Mesothelial cell of epicardium (in vitro differentiated cells): ENCODE results near the gene CXXC4. TPM values are rescaled to one million over a fixed set of nuclear protein-coding genes. Genes with fewer than 3 reads are reported as not detected.

Source experiments
- DNase-seq, 2 experiments: peaks; one replicate each; pipeline ENCODE4 v3.0.0; 2021; ENCODE audit warnings: low spot score in 2 of 2; ENCODE audit not compliant: unreplicated experiment in 2 of 2
- H3K27ac Mint-ChIP-seq: 2 replicates; pipeline ENCODE4 v1.8.0; 2021; ENCODE audit warnings: mixed read lengths
- H3K27me3 Mint-ChIP-seq: 2 replicates; pipeline ENCODE4 v1.8.0; 2021; ENCODE audit warnings: low read depth, mixed read lengths
- H3K36me3 Mint-ChIP-seq: 2 replicates; pipeline ENCODE4 v1.8.0; 2021; ENCODE audit warnings: mixed read lengths
- H3K4me1 Mint-ChIP-seq: 2 replicates; pipeline ENCODE4 v1.8.0; 2021; ENCODE audit warnings: mixed read lengths
- H3K4me3 Mint-ChIP-seq: 2 replicates; pipeline ENCODE4 v1.8.0; 2021; ENCODE audit warnings: mild to moderate bottlenecking, moderate library complexity, mixed read lengths
- H3K9me3 Mint-ChIP-seq: 2 replicates; pipeline ENCODE4 v1.8.0; 2021; ENCODE audit warnings: mixed read lengths
- CTCF ChIP-seq: fragments of 200-600 bp; sonication (generic); IDR thresholded peaks from one replicate; pipeline ENCODE4 v1.5.0; 2021; ENCODE audit warnings: antibody characterized with exemption; ENCODE audit not compliant: unreplicated experiment
- total RNA-seq: library from RNA; stranded (reverse); gene quantifications from 3 replicates; pipeline ENCODE4 v1.2.1, GENCODE V29; 2021

The CXXC4 gene
- total RNA-seq, 1 donor from 2014 or later = 5.0 TPM

GRCh38 chr4:104507112-104507511 is 12.4 kb upstream of the CXXC4 start:
- H3K9me3 Mint-ChIP-seq = no peaks in the 10 kb centered on the region
- DNase-seq = no peak
- no peaks in the 10 kb centered on the region for H3K4me1 Mint-ChIP-seq
- TF ChIP-seq CTCF = no peak
- no peak overlapping the region for H3K4me3 Mint-ChIP-seq
- H3K36me3 Mint-ChIP-seq = no peaks in the 10 kb centered on the region
- H3K27me3 Mint-ChIP-seq = peaks cover 11% of the 10 kb centered on the region
- H3K27ac Mint-ChIP-seq = no peak overlapping the region

- Mint-ChIP-seq H3K27ac (no peak overlapping the region), H3K36me3 (no peaks in the 10 kb centered on the region), H3K27me3 (peaks cover 6% of the 10 kb centered on the region), H3K4me3 (no peak overlapping the region), H3K4me1 (peaks cover 9% of the 10 kb centered on the region), H3K9me3 (no peaks in the 10 kb centered on the region)
- DNase-seq = no peak
- TF ChIP-seq CTCF = no peak
Measured at GRCh38 chr4:104504536-104504935, 9.8 kb upstream of the CXXC4 start.

- no peak for TF ChIP-seq CTCF
- H3K27me3 Mint-ChIP-seq = peaks cover 9% of the 10 kb centered on the region
- H3K4me3 Mint-ChIP-seq = no peak overlapping the region
- H3K4me1 Mint-ChIP-seq = peaks cover 9% of the 10 kb centered on the region
- DNase-seq = no peak
- no peaks in the 10 kb centered on the region for H3K36me3 Mint-ChIP-seq
- H3K9me3 Mint-ChIP-seq = no peaks in the 10 kb centered on the region
- H3K27ac Mint-ChIP-seq = no peak overlapping the region
Measured at GRCh38 chr4:104502471-104502870, 7.8 kb upstream of the CXXC4 start.

GRCh38 chr4:104501290-104501689 is 6.6 kb upstream of the CXXC4 start:
- H3K4me1 Mint-ChIP-seq = peaks cover 9% of the 10 kb centered on the region
- H3K36me3 Mint-ChIP-seq = no peaks in the 10 kb centered on the region
- H3K4me3 Mint-ChIP-seq = no peak overlapping the region
- no peak for TF ChIP-seq CTCF
- H3K27me3 Mint-ChIP-seq = peaks cover 9% of the 10 kb centered on the region
- DNase-seq = no peak
- H3K27ac Mint-ChIP-seq = no peak overlapping the region
- H3K9me3 Mint-ChIP-seq = no peaks in the 10 kb centered on the region

GRCh38 chr4:104500442-104500841 is 5.7 kb upstream of the CXXC4 start:
- Mint-ChIP-seq H3K27me3 (peaks cover 4% of the 10 kb centered on the region), H3K36me3 (no peaks in the 10 kb centered on the region), H3K4me3 (no peak overlapping the region), H3K27ac (peak overlapping the region; percentile 13), H3K9me3 (no peaks in the 10 kb centered on the region), H3K4me1 (peaks cover 13% of the 10 kb centered on the region)
- no peak for TF ChIP-seq CTCF
- DNase-seq = no peak

- Mint-ChIP-seq H3K27me3 (peaks cover 5% of the 10 kb centered on the region), H3K4me3 (peak overlapping the region; percentile 94), H3K27ac (peak overlapping the region; percentile 82), H3K4me1 (peaks cover 51% of the 10 kb centered on the region), H3K9me3 (no peaks in the 10 kb centered on the region), H3K36me3 (no peaks in the 10 kb centered on the region)
- DNase-seq = no peak
- no peak for TF ChIP-seq CTCF
Measured at GRCh38 chr4:104494185-104494584, 509 bp downstream of the CXXC4 start.
